Breast epithelium (tissue), 4 donors: Measurements from ENCODE around the gene SNX15. TPM values are rescaled to one million over a fixed set of nuclear protein-coding genes. Genes with fewer than 3 reads are reported as not detected.

ENCODE experiments used
- DNase-seq, 2 donors: peaks; one replicate each; pipeline ENCODE4 v3.0.0-alpha.2; 2019; ENCODE audit warnings: low spot score in 2 of 2
- H3K27ac ChIP-seq, 2 donors: fragments of 200-600 bp; sonication (generic) in 1 of 2; one replicate each; pipeline ENCODE4 v1.5.1; 2016 to 2019; ENCODE audit warnings: mild to moderate bottlenecking in 1 of 2
- H3K27me3 ChIP-seq, 2 donors: fragments of 200-600 bp; sonication (generic) in 1 of 2; one replicate each; pipeline versions ENCODE4 v1.5.1 to v1.6.0; 2017 to 2019; ENCODE audit warnings: control low read depth in 1 of 2, mild to moderate bottlenecking in 1 of 2
- H3K36me3 ChIP-seq: fragments of 200-600 bp; one replicate; pipeline ENCODE4 v1.5.1; 2019
- H3K4me1 ChIP-seq, 2 donors: fragments of 200-600 bp; sonication (generic); one replicate each; pipeline ENCODE4 v1.5.1; 2016 to 2019; ENCODE audit warnings: control low read depth in 1 of 2
- H3K4me3 ChIP-seq, 3 donors: fragments of 200-600 bp; sonication (generic); 1 replicate in 2 of 3; 2 replicates in 1 of 3; pipeline ENCODE4 v1.5.1; 2016 to 2019; ENCODE audit warnings: mild to moderate bottlenecking in 3 of 3, moderate library complexity in 2 of 3
- H3K9me3 ChIP-seq, 2 donors: fragments of 200-600 bp; sonication (generic) in 1 of 2; one replicate each; pipeline ENCODE4 v1.5.1; 2016 to 2019; ENCODE audit warnings: control low read depth in 1 of 2
- CTCF ChIP-seq, 3 donors: fragments of 450-650 bp; IDR thresholded peaks; one replicate each; pipeline ENCODE4 v1.5.1; 2016 to 2017; ENCODE audit warnings: antibody characterized with exemption in 3 of 3, mild to moderate bottlenecking in 3 of 3, moderate library complexity in 3 of 3
- POLR2A ChIP-seq: fragments of 450-650 bp; IDR thresholded peaks from one replicate; pipeline ENCODE4 v1.6.1; 2016; ENCODE audit warnings: antibody characterized with exemption, mild to moderate bottlenecking, moderate library complexity
- POLR2AphosphoS5 ChIP-seq, 3 donors: sonication (generic); formaldehyde crosslinking; IDR thresholded peaks; one replicate each; pipeline ENCODE4 v1.6.1; 2017; ENCODE audit warnings: antibody characterized with exemption in 3 of 3
- intact Hi-C: fragments of 100-400 bp; cut with DNase I; formaldehyde crosslinking; loops from one replicate; pipeline ENCODE4 v1.15.1; 2023; ENCODE audit warnings: low total_unique reads
- total RNA-seq, 3 donors: library from RNA; depleted of rRNA; stranded (reverse); fragments of >200 nt; gene quantifications; one replicate each; pipeline ENCODE4 v1.1.0, GENCODE V29; 2016

The SNX15 gene
- total RNA-seq, 3 donors from 2014 or later, result 17.0 to 22.7 (median 17.1) TPM

GRCh38 chr11:65032216-65032615 is 5.0 kb downstream of the SNX15 start:
- H3K27ac ChIP-seq, result no peak overlapping the region
- no peaks in the 10 kb centered on the region for H3K9me3 ChIP-seq
- no peak for DNase-seq
- no peaks in the 10 kb centered on the region for H3K36me3 ChIP-seq
- no peaks in the 10 kb centered on the region for H3K4me1 ChIP-seq
- no peak for TF ChIP-seq POLR2A
- H3K27me3 ChIP-seq, result no peaks in the 10 kb centered on the region
- intact Hi-C loops, result no loop called here
- no peak overlapping the region for H3K4me3 ChIP-seq

GRCh38 chr11:65034423-65034822 is 7.2 kb downstream of the SNX15 start:
- no peak for DNase-seq

GRCh38 chr11:65035579-65035978 is 8.3 kb downstream of the SNX15 start:
- no peaks in the 10 kb centered on the region for H3K36me3 ChIP-seq
- H3K27ac ChIP-seq, result no peak overlapping the region
- DNase-seq, result no peak
- intact Hi-C loops, result no loop called here
- TF ChIP-seq POLR2AphosphoS5 (IDR thresholded peaks at IDR 0.05) (no peak), POLR2A (no peak), CTCF (IDR thresholded peaks at IDR 0.05) (no peak)
- H3K27me3 ChIP-seq, result no peaks in the 10 kb centered on the region
- H3K9me3 ChIP-seq, result no peaks in the 10 kb centered on the region
- no peaks in the 10 kb centered on the region for H3K4me1 ChIP-seq
- no peak overlapping the region for H3K4me3 ChIP-seq

More at GRCh38 chr11:65034423-65034822, 7.2 kb downstream of the SNX15 start:
- no peak for TF ChIP-seq POLR2A
- no peak for TF ChIP-seq POLR2AphosphoS5 (IDR thresholded peaks at IDR 0.05)
- no peak for TF ChIP-seq CTCF (IDR thresholded peaks at IDR 0.05)
- intact Hi-C loops, result no loop called here
- Histone ChIP-seq H3K27ac (no peak overlapping the region), H3K9me3 (no peaks in the 10 kb centered on the region), H3K4me3 (no peak overlapping the region), H3K27me3 (no peaks in the 10 kb centered on the region), H3K36me3 (no peaks in the 10 kb centered on the region), H3K4me1 (no peaks in the 10 kb centered on the region)

GRCh38 chr11:65036931-65037330 is 9.7 kb downstream of the SNX15 start:
- TF ChIP-seq POLR2AphosphoS5 (IDR thresholded peaks at IDR 0.05) (no peak), POLR2A (no peak), CTCF (IDR thresholded peaks at IDR 0.05) (no peak)
- Histone ChIP-seq H3K27me3 (no peaks in the 10 kb centered on the region), H3K27ac (peak overlapping the region in 1 of 2 donors; percentile 21), H3K4me3 (no peak overlapping the region), H3K9me3 (no peaks in the 10 kb centered on the region), H3K4me1 (peaks cover 0 to 3% of the 10 kb centered on the region in 2 donors), H3K36me3 (no peaks in the 10 kb centered on the region)
- DNase-seq, result peak in 1 of 2 donors; percentile 72
- intact Hi-C loops, result no loop called here

GRCh38 chr11:65040520-65040846 is 13.2 kb downstream of the SNX15 start:
- H3K4me3 ChIP-seq, result peak overlapping the region; percentile 63 to 85 (median 65)
- H3K27ac ChIP-seq, result peak overlapping the region; percentile 93
- TF ChIP-seq POLR2AphosphoS5 (IDR thresholded peaks at IDR 0.05), result no peak
- no peak for TF ChIP-seq CTCF (IDR thresholded peaks at IDR 0.05)
- TF ChIP-seq POLR2A, result no peak
- intact Hi-C loops, result no loop called here
- peaks cover 0 to 5% of the 10 kb centered on the region in 2 donors for H3K4me1 ChIP-seq
- H3K9me3 ChIP-seq, result no peaks in the 10 kb centered on the region
- DNase-seq, result no peak
- H3K36me3 ChIP-seq, result no peaks in the 10 kb centered on the region
- no peaks in the 10 kb centered on the region for H3K27me3 ChIP-seq
